Ovary (tissue), 3 donors: Measurements from ENCODE around the gene PCTP.

Experiments used
- POLR2A ChIP-seq: fragments of 450-650 bp; IDR thresholded peaks from one replicate; pipeline ENCODE4 v1.6.1; 2017; ENCODE audit warnings: antibody characterized with exemption, mild to moderate bottlenecking, moderate library complexity
- TF ChIP-seq, protein P1 (sequence below), 3 donors: fragments of 450-650 bp in 2 of 3; fragments of 200-600 bp in 1 of 3; IDR thresholded peaks; one replicate each; pipeline versions ENCODE4 v1.5.1 to v1.8.0; 2016 to 2022; ENCODE audit warnings: antibody characterized with exemption in 3 of 3, mild to moderate bottlenecking in 1 of 3
- donor health status: DM: no; HTN: no; CAD: no.

DNA sequence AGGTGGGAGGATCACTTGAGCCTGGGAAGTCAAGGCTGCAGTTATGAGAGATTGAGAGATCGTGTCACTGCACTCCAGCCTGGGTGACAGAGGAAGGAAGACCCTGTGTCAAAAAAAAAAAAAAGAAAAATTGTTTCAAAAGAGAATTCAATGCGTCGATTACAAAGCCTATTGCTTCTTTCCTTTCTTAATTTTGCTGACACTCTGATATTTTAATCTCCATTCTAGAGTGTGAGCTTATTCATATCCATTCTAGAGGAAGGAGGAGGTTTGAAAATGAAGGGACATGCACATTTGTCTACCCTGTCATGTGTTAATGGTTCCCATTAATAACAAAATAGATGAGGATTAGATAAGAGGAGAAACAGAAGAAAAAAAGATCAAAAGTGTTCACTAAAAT is 63.1 kb downstream of the PCTP start:
- TF ChIP-seq, protein P1, sequence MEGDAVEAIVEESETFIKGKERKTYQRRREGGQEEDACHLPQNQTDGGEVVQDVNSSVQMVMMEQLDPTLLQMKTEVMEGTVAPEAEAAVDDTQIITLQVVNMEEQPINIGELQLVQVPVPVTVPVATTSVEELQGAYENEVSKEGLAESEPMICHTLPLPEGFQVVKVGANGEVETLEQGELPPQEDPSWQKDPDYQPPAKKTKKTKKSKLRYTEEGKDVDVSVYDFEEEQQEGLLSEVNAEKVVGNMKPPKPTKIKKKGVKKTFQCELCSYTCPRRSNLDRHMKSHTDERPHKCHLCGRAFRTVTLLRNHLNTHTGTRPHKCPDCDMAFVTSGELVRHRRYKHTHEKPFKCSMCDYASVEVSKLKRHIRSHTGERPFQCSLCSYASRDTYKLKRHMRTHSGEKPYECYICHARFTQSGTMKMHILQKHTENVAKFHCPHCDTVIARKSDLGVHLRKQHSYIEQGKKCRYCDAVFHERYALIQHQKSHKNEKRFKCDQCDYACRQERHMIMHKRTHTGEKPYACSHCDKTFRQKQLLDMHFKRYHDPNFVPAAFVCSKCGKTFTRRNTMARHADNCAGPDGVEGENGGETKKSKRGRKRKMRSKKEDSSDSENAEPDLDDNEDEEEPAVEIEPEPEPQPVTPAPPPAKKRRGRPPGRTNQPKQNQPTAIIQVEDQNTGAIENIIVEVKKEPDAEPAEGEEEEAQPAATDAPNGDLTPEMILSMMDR (IDR thresholded peaks at IDR 0.05) = no peak
- TF ChIP-seq POLR2A = no peak
